Pons (tissue), 1 donor: Measurements from ENCODE around the gene UNC13A.

Source experiments
- DNase-seq: peaks from one replicate; pipeline ENCODE4 v3.0.0-alpha.2; 2016; ENCODE audit warnings: low spot score

Gene UNC13A

DNA sequence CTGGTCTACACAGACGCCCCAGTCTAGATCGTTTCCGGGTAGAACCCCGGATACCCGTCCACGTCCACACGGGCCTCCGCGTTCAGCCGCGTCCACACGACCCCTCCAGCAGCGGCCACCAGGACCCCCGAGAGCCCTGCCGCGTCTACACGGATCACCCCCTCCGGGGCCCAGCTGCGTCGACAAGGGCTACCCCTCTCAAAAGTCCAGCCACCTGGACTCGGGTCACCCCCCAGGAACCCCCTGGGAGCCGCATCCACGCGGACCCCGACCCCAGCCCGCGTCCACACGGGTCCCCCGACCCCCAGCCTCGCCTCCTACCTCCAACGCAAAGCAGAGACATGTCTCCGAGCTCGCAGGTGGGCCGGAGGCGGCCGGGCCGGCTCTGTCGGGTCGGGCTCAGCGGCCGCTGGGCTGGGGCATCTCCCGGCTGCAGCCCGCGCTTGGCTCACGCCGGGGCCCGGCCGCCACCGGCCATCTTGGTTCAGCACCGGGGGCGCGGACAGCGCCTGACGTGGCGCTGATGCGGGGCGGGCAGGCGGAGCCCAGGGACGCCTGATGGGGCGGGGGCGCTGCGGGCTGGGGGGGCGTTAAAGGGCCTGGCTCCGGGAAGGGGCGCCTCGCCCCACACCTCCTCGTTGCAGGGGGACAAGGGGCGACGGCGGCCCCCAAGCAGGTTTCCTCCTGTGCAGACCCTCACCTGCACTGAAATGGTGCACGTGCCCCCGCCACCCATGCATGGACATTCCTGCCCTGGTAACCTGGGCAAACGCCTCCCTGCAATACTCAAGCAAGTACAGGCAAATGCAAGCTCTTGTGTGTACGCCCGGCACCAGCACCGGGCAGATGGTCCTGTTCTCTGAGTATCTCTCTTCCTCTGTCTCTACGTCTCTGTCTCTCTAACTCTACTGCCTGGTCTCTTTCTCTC is at the start of gene UNC13A:
TSS of gene UNC13A (minus strand) at position 498 of the 928 bp plus-strand sequence. CDS start at position 343, 155 bp downstream.
- DNase-seq = no peak

DNA sequence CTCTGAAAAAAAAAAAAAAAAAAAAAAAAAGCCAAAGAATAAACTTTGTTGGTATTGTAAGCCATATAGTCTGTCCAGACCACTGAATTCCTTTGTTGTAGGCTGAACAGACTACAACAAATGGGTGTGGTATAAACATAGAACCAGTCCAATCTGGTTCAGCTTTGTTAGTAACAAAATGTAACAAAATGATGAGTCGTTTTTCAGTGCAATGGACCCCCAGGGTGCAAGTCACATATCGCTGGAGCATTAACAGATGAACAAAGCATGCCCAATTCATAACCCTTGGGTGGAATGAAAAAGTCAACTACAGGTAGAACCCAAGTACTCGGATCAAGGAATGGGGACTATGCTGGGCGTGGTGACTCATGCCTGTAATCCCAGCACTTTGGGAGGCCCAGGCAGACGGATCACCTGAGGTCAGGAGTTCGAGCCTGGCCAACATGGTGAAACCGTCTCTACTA is 49.6 kb upstream of the UNC13A start:
- no peak for DNase-seq

DNA sequence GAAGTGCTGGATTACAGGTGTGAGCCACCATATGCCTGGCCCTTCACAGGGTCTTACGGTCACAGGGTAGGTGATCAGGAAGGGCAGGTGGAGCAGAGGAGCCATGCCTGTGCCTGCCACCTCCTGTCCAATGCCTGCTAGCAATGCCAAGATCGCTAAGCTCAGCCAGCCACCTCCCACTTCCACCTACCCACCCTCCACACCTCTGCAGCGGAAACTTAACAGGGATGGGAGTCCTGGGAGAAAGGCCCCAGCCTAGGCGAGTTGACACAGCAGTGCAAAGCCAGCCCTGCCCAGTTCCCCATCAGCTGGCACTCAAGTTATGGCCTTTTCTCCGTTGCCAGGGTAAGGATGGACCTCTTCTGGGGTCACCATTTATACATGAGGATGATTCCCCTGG is 47.3 kb upstream of the UNC13A start:
- no peak for DNase-seq

DNA sequence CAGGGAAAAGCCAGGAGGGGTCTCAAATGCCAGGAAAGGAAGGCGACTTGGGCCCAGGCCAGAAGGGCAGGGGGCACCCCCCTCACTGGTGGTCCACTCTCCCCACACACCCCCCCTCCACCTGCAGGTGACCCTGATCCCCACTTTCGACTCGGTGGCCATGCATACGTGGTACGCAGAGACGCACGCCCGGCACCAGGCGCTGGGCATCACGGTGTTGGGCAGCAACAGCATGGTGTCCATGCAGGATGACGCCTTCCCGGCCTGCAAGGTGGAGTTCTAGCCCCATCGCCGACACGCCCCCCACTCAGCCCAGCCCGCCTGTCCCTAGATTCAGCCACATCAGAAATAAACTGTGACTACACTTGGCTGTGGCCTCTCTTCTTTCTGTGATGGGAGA is 46.0 kb upstream of the UNC13A start:
- no peak for DNase-seq

DNA sequence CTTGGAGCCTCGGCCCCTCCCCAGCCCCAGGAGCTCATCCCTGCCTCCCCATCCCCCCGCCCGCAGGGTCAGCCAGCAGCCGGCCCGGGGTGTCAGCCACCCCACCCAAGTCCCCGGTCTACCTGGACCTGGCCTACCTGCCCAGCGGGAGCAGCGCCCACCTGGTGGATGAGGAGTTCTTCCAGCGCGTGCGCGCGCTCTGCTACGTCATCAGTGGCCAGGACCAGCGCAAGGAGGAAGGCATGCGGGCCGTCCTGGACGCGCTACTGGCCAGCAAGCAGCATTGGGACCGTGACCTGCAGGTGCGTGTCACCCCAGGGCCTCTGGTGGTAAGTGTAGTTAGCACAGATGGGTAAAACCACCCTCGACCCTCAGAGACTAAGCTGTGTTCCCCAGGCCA is 45.0 kb upstream of the UNC13A start:
- DNase-seq = no peak

DNA sequence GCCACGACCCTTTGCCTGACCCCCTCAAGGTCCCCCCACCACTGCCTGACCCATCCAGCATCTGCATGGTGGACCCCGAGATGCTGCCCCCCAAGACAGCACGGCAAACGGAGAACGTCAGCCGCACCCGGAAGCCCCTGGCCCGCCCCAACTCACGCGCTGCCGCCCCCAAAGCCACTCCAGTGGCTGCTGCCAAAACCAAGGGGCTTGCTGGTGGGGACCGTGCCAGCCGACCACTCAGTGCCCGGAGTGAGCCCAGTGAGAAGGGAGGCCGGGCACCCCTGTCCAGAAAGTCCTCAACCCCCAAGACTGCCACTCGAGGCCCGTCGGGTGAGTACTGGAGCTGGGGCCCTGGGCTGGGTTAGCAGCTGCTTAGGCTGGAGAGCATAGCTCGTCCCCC is 39.7 kb upstream of the UNC13A start:
- no peak for DNase-seq

DNA sequence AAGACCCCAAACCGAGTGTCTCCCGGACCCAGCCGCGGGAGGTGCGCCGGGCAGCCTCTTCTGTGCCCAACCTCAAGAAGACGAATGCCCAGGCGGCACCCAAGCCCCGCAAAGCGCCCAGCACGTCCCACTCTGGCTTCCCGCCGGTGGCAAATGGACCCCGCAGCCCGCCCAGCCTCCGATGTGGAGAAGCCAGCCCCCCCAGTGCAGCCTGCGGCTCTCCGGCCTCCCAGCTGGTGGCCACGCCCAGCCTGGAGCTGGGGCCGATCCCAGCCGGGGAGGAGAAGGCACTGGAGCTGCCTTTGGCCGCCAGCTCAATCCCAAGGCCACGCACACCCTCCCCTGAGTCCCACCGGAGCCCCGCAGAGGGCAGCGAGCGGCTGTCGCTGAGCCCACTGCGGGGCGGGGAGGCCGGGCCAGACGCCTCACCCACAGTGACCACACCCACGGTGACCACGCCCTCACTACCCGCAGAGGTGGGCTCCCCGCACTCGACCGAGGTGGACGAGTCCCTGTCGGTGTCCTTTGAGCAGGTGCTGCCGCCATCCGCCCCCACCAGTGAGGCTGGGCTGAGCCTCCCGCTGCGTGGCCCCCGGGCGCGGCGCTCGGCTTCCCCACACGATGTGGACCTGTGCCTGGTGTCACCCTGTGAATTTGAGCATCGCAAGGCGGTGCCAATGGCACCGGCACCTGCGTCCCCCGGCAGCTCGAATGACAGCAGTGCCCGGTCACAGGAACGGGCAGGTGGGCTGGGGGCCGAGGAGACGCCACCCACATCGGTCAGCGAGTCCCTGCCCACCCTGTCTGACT is 39.0 kb upstream of the UNC13A start:
- DNase-seq = no peak

DNA sequence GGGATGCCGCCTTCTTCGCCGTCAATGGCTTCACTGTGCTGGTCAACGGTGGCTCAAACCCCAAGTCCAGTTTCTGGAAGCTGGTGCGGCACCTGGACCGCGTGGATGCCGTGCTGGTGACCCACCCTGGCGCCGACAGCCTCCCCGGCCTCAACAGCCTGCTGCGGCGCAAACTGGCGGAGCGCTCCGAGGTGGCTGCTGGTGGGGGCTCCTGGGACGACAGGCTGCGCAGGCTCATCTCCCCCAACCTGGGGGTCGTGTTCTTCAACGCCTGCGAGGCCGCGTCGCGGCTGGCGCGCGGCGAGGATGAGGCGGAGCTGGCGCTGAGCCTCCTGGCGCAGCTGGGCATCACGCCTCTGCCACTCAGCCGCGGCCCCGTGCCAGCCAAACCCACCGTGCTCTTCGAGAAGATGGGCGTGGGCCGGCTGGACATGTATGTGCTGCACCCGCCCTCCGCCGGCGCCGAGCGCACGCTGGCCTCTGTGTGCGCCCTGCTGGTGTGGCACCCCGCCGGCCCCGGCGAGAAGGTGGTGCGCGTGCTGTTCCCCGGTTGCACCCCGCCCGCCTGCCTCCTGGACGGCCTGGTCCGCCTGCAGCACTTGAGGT is 38.1 kb upstream of the UNC13A start:
- no peak for DNase-seq

DNA sequence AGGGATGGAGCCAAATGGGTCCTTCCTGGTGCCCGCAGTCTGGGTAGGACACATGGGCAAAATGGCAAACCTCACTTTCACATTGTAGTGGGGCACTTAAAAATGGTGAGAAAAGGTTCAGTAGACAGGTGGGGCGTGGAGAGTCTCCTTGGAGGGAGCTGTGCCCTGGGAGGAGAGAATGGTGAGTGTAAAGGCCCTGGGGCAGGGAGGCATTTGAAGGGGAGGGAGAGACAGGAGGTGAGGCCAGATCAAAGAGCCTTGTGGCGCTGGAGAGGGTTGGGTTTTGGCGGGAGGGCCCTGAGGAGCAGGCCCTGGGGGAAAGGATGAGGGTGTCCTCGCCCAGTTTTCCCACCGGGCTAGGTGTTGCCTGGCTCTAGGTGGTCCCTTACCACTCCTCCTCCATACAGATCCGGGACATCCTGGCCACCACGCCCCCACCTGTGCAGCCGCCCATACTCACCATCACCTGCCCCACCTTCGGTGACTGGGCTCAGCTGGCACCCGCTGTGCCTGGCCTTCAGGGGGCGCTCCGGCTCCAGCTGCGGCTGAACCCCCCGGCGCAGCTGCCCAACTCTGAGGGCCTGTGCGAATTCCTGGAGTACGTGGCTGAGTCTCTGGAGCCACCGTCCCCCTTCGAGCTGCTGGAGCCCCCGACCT is 37.4 kb upstream of the UNC13A start:
- DNase-seq = no peak

DNA sequence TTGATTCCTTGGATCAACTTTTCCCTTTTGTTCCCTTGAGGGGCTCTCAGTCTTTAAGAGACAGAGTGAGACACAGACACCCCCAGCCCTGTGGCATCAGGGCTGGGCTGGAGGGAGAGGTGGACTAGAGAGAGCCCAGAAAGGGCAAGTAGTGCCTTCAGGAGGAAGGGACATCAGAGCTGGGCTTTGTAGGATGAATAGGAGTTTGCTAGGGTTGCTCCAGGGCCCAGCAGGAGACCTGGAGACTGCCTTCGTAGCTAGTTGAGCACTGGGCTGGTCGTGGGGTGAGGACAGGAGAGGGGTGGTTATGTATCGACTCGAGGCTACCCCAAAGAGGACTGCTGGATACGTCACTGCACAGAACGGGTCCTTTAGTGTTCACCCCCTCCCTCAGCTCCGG is 36.5 kb upstream of the UNC13A start:
- DNase-seq = no peak

DNA sequence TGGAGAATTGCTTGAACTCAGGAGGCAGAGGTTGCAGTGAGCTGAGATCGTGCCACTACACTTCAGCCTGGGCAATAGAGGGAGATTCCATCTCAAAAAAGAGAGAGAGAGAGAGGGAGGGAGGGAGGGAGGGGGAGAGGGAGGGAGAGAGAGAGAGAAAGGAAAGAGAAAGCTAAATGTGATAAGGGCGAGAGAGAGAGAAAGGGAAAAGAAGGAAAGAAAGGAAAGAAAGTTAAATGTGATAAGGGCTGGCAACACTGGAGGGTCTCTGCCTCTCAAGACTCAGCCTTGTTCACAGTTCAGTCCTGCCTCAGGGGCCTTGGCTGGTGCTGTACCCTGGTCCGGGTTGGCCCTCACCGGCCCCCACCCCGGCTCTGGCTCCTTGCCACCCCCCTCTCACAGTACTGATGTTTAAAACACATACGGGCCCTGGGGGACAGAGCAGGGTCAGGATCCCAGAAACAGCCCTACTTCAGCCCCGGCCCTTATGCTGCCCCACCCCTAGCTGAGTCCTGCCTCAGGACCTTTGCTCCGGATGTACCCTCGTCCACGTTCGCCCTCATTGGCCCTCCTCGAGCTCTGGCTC is 34.6 kb upstream of the UNC13A start:
- DNase-seq = no peak

DNA sequence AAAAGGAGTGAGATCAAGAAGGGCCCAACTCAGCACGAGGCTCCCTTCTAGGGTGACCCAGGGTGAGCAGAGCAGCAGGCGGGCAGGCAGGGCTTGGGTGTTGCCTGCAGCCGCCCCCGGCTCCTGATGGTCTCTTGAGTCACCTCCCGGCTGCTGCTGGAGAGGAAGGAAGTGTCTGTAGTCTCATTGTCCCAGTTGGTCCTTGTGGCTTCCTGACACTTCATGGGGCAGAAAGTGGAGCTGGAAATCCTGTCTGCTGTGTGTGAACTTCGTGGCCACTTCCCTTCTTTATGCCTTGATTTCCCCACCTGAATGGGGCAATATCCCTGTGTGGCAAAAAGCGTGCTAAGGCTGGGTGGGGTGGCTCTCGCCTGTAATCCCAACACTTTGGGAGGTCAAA is 33.7 kb upstream of the UNC13A start:
- DNase-seq = peak; percentile 50

DNA sequence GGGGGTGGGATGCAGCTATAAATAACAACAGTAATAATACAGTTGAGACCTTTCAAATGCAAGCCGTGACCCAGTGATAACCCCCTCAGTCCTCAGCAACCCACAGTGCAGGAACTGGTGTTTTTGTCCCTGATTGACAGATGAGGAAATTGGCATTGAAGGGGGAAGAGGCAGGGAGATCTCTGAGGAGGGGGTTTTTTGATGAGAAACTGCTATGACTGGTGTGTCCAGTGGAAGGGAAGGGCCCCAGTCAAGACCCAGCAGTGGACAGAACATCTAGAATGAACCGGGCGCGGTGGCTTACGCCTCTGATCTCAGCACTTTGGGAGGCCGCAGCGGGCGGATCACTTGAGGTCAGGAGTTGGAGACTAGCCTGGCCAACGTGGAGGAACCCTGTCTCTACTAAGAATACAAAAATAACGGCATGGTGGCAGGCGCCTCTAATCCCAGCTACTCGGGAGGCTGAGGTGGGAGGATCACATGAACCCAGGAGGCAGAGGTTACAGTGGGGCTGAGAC is 33.0 kb upstream of the UNC13A start:
- DNase-seq = no peak

DNA sequence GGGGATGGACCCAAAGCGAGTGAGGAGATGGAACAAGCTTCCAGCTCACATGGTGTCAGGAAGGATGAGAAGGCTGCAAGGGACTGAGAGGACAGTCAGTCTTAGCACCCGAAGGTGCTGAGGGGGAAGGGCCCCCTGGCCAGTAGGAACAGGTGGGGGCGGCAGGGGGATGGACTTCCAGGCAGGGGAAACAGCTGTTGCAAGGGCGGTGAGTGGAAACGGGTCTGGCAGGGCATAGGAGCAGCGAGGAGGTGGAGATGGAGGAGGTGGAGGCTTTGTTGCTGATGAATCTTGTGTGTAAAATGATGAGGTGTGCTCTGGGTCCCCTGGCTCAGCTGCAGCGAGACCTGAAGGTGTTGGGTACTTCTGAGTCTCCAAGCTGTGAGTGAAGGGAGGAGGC is 32.3 kb upstream of the UNC13A start:
- DNase-seq = no peak

DNA sequence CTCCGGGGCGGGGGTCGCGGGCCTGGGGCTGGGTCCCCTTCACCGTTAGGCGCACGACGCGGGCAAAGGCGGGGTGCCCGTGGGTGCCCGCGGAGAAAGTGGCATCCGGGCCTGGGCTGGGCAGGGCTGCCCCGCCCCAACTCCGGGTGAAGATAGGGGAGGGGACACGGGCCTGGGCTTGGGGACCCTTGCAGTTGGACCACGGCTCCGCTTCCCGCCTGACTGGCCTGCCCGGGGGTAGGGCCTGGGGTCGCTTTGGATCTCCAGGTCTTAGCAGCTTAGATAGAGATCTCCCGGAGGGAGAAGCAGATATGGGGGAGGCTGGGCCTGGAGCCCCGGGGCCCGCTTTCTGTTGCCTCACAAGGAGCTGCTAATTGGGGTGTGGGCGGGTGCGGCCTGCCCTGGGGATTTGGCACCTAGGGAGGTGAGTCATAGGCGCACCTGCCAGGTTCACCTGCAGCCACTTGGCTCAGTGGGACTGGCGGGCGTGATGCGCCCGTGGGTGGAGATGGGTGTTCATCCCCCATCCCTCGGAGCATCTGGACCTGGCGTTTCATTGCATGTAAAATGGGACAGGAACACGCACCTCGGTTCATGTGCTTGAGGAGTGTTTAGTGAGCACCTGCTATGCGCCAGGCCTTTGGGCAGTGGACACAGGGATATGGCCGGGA is 31.7 kb upstream of the UNC13A start:
- DNase-seq = no peak

DNA sequence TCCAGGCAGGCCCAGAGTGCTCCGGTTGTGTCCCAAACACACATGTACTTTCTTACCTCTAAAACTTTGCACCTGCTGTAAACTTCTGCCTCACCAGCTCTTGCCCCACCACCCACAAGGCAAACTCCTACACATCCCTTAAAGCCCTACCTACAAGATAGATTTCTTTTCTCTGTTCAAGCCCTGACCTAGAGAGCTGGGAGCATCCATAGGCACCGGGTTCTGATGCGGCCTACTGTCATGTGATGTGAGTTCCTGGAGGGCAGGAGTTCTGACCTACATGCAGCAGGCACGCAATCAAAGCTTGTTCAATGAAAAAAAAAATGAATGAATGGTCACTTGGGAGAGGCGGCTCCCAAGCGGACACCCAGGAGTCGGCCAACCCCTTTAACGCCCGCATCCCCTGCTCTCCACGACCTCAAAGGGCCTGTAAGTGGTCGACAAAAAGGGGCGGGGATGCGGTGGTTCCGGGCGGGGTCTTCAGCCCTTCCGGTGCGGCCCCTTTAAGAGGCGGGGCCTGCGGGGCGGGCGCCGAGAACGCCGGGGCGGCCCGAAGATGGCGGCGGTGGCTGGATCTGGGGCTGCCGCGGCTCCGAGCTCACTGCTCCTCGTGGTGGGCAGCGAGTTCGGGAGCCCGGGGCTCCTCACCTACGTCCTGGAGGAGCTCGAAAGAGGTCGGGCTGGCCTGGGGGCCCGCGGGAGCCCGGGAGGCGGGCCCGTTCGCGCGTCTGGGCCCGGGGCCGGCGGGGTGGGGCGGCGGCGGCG is 31.0 kb upstream of the UNC13A start, which contains the start of gene MAP1S:
TSS of gene MAP1S (plus strand) at position 534 of the 765 bp plus-strand sequence. CDS start at position 557, 23 bp downstream.
- DNase-seq = no peak

DNA sequence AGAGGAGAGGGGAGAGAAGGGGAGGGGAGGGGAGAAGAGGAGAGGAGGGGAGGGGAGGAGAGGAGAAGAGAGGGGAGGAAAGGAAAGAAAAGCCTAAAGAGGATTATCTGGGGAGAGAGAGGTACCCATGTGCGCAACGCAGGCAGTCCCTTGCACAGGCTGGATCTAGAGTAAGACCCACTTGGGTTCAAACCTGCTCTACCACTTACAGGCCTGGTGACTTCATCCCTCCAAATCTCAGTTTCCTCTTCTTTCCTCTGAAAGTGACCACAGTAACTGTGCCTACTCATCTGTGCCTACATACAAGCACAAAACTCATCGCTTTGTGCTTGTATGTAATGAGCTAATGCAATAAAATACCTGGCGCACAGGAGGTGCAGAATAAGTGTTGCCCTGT is 30.4 kb upstream of the UNC13A start:
- DNase-seq = no peak

DNA sequence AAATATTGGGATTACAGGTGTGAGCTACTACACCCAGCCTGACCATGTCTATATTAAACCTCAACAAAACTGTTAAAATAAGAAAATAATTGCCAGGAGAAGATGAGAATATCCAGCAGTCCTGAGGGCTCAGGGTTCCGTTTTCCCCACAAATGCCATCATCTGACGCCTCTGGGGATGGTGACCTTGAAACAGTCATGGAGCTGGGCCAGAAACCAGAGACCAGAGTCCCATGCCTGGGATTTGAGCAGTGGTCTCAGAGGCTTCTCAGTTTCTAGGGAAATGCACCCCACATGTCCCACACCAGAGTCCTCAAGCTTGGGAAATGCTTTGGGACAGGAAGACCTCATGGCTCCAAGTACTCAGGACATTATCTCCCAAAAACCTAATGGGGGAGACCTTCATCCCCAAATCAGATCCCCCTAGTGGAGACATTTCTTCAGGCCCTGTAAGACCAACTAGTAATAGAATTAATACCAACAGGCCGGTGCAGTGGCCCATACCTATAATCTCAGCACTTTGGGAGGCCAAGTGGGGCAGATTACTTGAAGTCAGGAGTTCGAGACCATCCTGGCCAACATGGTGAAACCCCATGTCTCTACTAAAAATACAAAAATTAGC is 28.3 kb upstream of the UNC13A start:
- no peak for DNase-seq

DNA sequence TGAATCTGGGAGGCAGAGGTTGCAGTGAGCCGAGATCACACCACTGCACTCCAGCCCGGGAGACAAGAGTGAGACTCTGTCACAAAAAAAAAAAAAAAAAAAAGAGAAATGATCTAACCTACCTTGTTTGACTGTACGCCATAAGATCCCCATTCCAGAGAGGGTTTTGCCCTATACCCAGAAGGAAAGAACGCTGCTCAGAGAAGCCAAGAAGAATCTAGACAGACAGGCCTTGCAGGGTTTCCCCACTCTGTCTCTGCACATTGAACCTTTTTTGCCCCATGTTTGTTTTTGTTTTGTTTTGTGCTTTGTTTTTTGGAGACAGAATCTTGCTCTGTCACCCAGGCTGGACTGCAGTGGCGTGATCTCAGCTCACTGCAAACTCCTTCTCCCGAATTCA is 23.7 kb upstream of the UNC13A start:
- DNase-seq = no peak
